WTC11 (cell line): ENCODE measurements around the gene BAMBI. TPM values are rescaled to one million over a fixed set of nuclear protein-coding genes. Genes with fewer than 3 reads are reported as not detected.

ENCODE experiments used
- ATAC-seq: fragments of 200-7000 bp; cut with Tn5 transposase; 2 replicates; pipeline ENCODE4 v1.10.0; 2021; ENCODE audit warnings: mild to moderate bottlenecking, moderate library complexity
- CTCF ChIA-PET: fragments of 300-600 bp; sonication (Branson Sonifier 250); formaldehyde crosslinking; loops from one replicate; lab custom pipeline; 2021; ENCODE audit warnings: antibody characterized with exemption; lab: Charles Lee
- POLR2A ChIA-PET: fragments of 350-600 bp; sonication (Branson Sonifier 250); formaldehyde crosslinking; loops from one replicate; lab custom pipeline; 2021; ENCODE audit warnings: antibody characterized with exemption; lab: Charles Lee
- DNase-seq: peaks from one replicate; pipeline ENCODE4 v3.0.0; 2021; ENCODE audit warnings: low spot score
- H3K27ac Mint-ChIP-seq: 2 replicates; pipeline ENCODE4 v1.8.0; 2021; ENCODE audit warnings: mixed read lengths
- H3K27me3 Mint-ChIP-seq: 2 replicates; pipeline ENCODE4 v1.8.0; 2021; ENCODE audit warnings: low read depth, mild to moderate bottlenecking, moderate library complexity, mixed read lengths
- H3K36me3 Mint-ChIP-seq: 2 replicates; pipeline ENCODE4 v1.8.0; 2021; ENCODE audit warnings: mixed read lengths
- H3K4me1 Mint-ChIP-seq: 2 replicates; pipeline ENCODE4 v1.8.0; 2022; ENCODE audit warnings: mixed read lengths
- H3K4me3 Mint-ChIP-seq: 2 replicates; pipeline ENCODE4 v1.8.0; 2021; ENCODE audit warnings: mild to moderate bottlenecking, moderate library complexity, mixed read lengths
- H3K9me3 Mint-ChIP-seq: 2 replicates; pipeline ENCODE4 v1.8.0; 2021; ENCODE audit warnings: mixed read lengths
- ATF1 ChIP-seq: sonication (generic); formaldehyde crosslinking; IDR thresholded peaks from 2 replicates; pipeline ENCODE4 v1.8.1; 2023; ENCODE audit warnings: mild to moderate bottlenecking, moderate library complexity, missing genetic modification reagents
- ATF6 ChIP-seq: sonication (generic); formaldehyde crosslinking; IDR thresholded peaks from 2 replicates; pipeline ENCODE4 v1.8.1; 2023; ENCODE audit warnings: mild to moderate bottlenecking, missing genetic modification reagents
- CDX4 ChIP-seq: fragments of 250-450 bp; sonication (Bioruptor Pico); IDR thresholded peaks from 2 replicates; pipeline ENCODE4 v1.9.0; 2021; ENCODE audit warnings: moderate library complexity, mild to moderate bottlenecking, inconsistent platforms, borderline replicate concordance
- CTCF ChIP-seq: fragments of 200-600 bp; IDR thresholded peaks from 2 replicates; pipeline ENCODE4 v1.8.0; 2022; ENCODE audit warnings: antibody characterized with exemption
- E2F4 ChIP-seq: sonication (generic); formaldehyde crosslinking; IDR thresholded peaks from 2 replicates; pipeline ENCODE4 v1.8.1; 2022; ENCODE audit warnings: low read depth, mild to moderate bottlenecking, moderate library complexity, missing genetic modification reagents, borderline replicate concordance
- ESRRA ChIP-seq: sonication (generic); formaldehyde crosslinking; IDR thresholded peaks from 2 replicates; pipeline ENCODE4 v1.8.1; 2022; ENCODE audit warnings: mild to moderate bottlenecking, missing genetic modification reagents, borderline replicate concordance
- FOXJ3 ChIP-seq: sonication (generic); formaldehyde crosslinking; IDR thresholded peaks from 2 replicates; pipeline ENCODE4 v1.9.0; 2021; ENCODE audit warnings: missing genetic modification reagents, mild to moderate bottlenecking, borderline replicate concordance
- GABPB1 ChIP-seq: sonication (generic); formaldehyde crosslinking; IDR thresholded peaks from 2 replicates; pipeline ENCODE4 v1.8.1; 2023; ENCODE audit warnings: mild to moderate bottlenecking, missing genetic modification reagents
- GRHL2 ChIP-seq: fragments of 250-450 bp; sonication (Bioruptor Pico); IDR thresholded peaks from 2 replicates; pipeline ENCODE4 v1.8.0; 2022; ENCODE audit warnings: mild to moderate bottlenecking, moderate library complexity; ENCODE audit not compliant: insufficient replicate concordance, severe bottlenecking
- MAX ChIP-seq: sonication (generic); formaldehyde crosslinking; IDR thresholded peaks from 2 replicates; pipeline ENCODE4 v1.8.0; 2022; ENCODE audit warnings: mild to moderate bottlenecking, missing genetic modification reagents
- MYBL2 ChIP-seq: sonication (generic); formaldehyde crosslinking; IDR thresholded peaks from 2 replicates; pipeline ENCODE4 v1.8.1; 2023; ENCODE audit warnings: mild to moderate bottlenecking, moderate library complexity, missing genetic modification reagents
- RELA ChIP-seq: sonication (generic); formaldehyde crosslinking; IDR thresholded peaks from 2 replicates; pipeline ENCODE4 v1.8.1; 2022; ENCODE audit warnings: missing genetic modification reagents, mild to moderate bottlenecking, borderline replicate concordance
- SMAD3 ChIP-seq: sonication (generic); formaldehyde crosslinking; IDR thresholded peaks from 2 replicates; pipeline ENCODE4 v1.8.0; 2022; ENCODE audit warnings: missing genetic modification reagents, mild to moderate bottlenecking, borderline replicate concordance
- STAT6 ChIP-seq: sonication (generic); formaldehyde crosslinking; conservative IDR thresholded peaks from 2 replicates; pipeline ENCODE4 v1.8.1; 2023; ENCODE audit warnings: mild to moderate bottlenecking, low read depth, missing genetic modification reagents, moderate library complexity
- ZMAT4 ChIP-seq: fragments of 250-450 bp; sonication (Bioruptor Pico); IDR thresholded peaks from 2 replicates; pipeline ENCODE4 v1.9.0; 2021; ENCODE audit warnings: mild to moderate bottlenecking
- ZNF416 ChIP-seq: fragments of 250-450 bp; sonication (Bioruptor Pico); IDR thresholded peaks from 2 replicates; pipeline ENCODE4 v1.9.0; 2021; ENCODE audit warnings: mild to moderate bottlenecking, inconsistent platforms
- ZSCAN18 ChIP-seq: fragments of 250-450 bp; sonication (Bioruptor Pico); IDR thresholded peaks from 2 replicates; pipeline ENCODE4 v2.1.2; 2022; ENCODE audit warnings: mild to moderate bottlenecking, moderate library complexity
- total RNA-seq: library from RNA; stranded (reverse); gene quantifications from 3 replicates; pipeline ENCODE4 v1.2.3, GENCODE V29; 2021

BAMBI gene
- total RNA-seq, 1 experiment from 2014 or later, result 29.0 TPM

- no peak for TF ChIP-seq GRHL2 (CRISPR knock-in tag)
These were observed 28.2 kb downstream of the BAMBI start (continued) for GRCh38 chr10:28705472-28705871.

- Mint-ChIP-seq H3K27ac (no peak overlapping the region), H3K27me3 (no peaks in the 10 kb centered on the region), H3K36me3 (no peaks in the 10 kb centered on the region), H3K4me1 (no peaks in the 10 kb centered on the region), H3K4me3 (no peak overlapping the region), H3K9me3 (no peaks in the 10 kb centered on the region)
- ATAC-seq (no peak), DNase-seq (no peak)
- TF ChIP-seq SMAD3 (CRISPR knock-in tag), result no peak
- no peak for TF ChIP-seq E2F4 (CRISPR knock-in tag)
- no peak for TF ChIP-seq ZMAT4 (CRISPR knock-in tag)
- TF ChIP-seq ZSCAN18 (CRISPR knock-in tag), result no peak
- no peak for TF ChIP-seq MYBL2 (CRISPR knock-in tag)
- TF ChIP-seq MAX (CRISPR knock-in tag), result no peak
- TF ChIP-seq ESRRA (CRISPR knock-in tag), result no peak
- TF ChIP-seq GABPB1 (CRISPR knock-in tag), result no peak
- no peak for TF ChIP-seq ATF6 (CRISPR knock-in tag)
- no peak for TF ChIP-seq FOXJ3 (CRISPR knock-in tag)
- no peak for TF ChIP-seq STAT6 (CRISPR knock-in tag)
- TF ChIP-seq CDX4 (CRISPR knock-in tag), result no peak
- no peak for TF ChIP-seq ZNF416
- TF ChIP-seq RELA, result no peak
- TF ChIP-seq CTCF, result no peak
- TF ChIP-seq ATF1, result no peak
- CTCF ChIA-PET, result interaction anchor here (1.2 kb wide), 2 partner anchors 13 to 230 kb away, joined by 3 to 4 read pairs; no protein-coding TSS in a partner anchor
- POLR2A ChIA-PET, result interaction anchor here (0.6 kb wide), 1 partner anchor 63 kb away, joined by 6 read pairs; no protein-coding TSS in a partner anchor
These were observed 31.8 kb downstream of the BAMBI start for GRCh38 chr10:28709001-28709710.
